Stimulated activated CD4-positive, alpha-beta T cell treated with anti-CD3 and anti-CD28 coated beads, Interleukin-1b, Interleukin-23, amount 100 ng/mL, for 48 hours (primary cell): ENCODE measurements around the gene USP6NL.

ENCODE experiments used
- DNase-seq: peaks from one replicate; pipeline ENCODE4 v3.0.0-alpha.2; 2020

The USP6NL gene

DNA sequence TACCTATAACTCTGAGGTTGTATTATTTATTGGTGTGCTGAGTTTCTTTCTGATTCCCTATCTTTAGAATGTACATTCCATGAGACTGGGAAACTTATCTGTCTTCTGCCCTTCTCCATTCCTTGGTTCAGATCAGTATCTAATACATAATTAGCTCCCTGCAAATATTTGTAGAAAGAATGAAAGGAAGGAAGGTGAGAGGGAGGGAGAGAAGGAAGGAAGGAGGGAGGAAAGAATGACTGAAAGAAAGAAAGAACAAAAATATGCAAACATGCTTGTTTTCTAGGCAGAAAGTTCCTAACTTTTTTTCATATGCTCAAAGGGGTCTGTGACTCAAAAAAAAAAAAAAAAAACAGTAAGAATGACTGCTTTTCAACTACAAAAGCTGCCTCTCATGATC, 3.9 kb upstream of the USP6NL start:
- DNase-seq, result no peak

GRCh38 chr10:11612021-11613001, 861 bp upstream of the USP6NL start:
- no peak for DNase-seq

GRCh38 chr10:11610826-11611247, 613 bp downstream of the USP6NL start:
- DNase-seq, result peak; percentile 17

DNA sequence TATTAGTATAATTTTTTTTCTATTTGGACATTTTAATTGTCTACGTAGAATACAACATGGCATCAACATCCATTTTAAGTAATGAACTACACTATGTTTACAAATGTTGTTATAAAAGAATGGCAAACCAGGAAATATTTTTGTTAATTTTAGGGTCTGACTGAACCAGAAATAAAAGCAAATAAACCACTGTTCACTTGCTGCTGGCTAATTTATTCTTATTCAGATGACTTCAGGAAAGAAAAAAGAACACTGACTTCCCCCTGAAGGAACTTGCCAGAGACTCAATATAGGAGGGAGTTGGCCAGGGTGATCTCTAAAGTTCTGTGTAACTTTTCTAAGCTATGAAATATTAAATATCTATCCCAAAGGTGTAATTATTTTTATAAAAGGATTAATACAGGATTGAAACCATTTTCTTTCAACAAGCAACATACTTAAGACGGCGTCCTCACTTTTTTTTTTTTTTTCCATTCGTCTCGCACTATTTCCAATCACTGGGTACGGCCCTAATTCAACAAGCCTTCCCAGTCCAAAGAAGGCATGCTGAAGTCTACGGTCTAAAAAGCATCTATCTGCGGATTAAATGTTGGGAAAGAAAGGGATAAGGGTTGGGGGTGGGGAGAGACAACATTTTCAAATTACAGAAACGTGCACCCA, 1.2 kb downstream of the USP6NL start:
- no peak for DNase-seq

DNA sequence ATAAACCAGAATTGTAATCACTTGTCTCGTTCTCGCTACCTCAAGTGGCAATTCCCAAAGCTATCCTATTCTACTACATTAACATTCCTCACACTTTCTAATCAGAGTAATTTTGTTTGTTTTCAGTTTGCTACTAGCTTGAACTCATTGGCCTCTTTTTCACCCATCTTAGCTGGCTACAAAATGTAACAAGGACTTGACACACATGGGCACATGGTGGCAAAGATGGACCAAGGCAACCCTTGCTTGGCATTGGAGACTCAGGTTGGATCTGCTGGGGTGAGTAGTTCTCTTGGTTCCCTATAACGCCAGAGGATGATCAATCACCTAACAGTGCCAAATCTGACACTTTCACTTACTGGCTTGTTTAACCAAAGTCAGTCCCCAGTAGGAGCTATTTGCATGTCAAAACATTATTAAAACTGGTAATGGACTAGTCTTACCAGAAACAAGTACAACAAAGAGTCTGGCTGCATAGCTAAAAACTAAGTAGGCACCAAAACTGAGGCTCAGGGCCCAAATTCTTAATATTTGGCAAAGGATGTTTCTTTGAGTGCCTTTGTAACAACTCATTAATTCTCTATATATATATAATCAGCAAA, 1.9 kb downstream of the USP6NL start:
- no peak for DNase-seq

- DNase-seq, result no peak
Measured at GRCh38 chr10:11609052-11609451, 2.4 kb downstream of the USP6NL start.

GRCh38 chr10:11608159-11609013, 3.1 kb downstream of the USP6NL start:
- DNase-seq, result no peak

DNA sequence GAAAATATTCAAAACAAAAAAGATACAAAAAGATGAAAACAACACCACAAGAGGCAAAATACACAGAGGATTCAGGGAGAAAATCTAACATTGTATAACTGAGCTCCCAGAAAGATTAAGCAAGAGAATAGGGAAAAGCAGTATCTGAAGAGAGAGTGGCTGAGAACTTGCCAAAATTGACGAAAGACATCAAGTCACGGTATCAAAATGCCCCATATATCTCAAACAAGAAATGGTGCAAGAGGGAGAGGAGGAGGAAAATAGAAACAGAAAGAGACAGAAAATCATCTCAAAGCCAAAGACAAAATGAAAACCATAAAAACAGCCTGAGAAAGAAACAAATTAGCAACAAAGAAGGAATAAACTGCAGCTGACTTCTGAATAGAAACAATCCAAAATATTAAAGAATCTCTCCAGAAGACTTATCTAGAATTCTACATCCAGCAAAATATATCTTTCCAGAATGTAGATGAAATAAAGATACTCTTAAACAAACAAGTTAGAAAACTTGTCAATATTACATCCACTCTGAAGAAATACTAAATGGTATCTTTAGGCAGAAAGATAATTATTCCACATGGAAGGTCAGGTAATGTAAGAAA, 5.5 kb downstream of the USP6NL start:
- no peak for DNase-seq

- DNase-seq, result no peak
Measured at GRCh38 chr10:11604865-11605650, 6.4 kb downstream of the USP6NL start.

GRCh38 chr10:11603741-11604140, 7.7 kb downstream of the USP6NL start:
- DNase-seq, result no peak

DNA sequence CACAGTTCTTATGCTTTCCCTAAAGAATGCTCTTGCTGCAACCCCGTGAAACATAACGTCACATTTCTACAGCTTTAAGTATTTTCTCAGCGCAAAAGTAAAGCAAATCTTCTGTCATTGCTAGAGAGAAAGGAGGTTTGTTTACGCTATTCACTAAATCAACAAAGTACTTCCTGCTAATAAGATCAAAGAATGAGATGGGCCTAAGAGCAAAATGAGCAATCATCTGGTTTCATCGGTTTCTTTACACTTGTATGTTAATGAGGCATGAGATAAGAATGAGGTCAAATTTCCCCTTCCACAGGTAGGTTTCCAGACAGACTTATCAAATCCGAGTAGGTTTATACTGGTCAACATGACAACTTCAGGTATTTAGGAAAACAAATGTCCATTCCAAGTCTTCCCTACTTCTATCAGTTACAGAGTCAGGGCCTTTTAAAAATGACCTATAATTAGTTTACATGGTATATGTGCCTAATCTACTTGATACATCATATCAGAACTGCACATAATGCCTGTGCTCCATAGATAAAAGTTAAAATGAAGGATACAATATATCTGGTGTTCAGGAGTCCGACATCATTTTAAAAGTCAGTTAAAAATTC, 8.4 kb downstream of the USP6NL start:
- no peak for DNase-seq

DNA sequence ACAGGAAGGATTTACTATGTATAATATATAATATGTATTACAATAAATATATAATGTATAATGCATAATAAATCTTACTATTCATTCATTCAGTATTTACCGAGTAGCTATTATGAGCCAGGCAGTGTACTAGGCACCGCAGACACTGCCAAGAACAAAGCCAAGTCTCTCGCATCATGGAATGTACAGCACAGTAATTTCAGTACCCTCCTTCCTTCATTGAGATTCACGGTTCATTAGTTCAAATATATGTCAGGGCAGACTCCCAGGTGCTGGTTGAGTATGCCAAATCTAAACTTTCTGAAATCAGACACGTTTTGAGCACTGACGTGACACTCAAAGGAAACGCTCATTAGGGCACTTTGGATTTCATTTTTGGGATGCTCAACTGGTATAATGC, 9.1 kb downstream of the USP6NL start:
- no peak for DNase-seq

GRCh38 chr10:11601670-11602069, 9.8 kb downstream of the USP6NL start:
- DNase-seq, result no peak

- no peak for DNase-seq
Measured at GRCh38 chr10:11600280-11600679, 11.2 kb downstream of the USP6NL start.

DNA sequence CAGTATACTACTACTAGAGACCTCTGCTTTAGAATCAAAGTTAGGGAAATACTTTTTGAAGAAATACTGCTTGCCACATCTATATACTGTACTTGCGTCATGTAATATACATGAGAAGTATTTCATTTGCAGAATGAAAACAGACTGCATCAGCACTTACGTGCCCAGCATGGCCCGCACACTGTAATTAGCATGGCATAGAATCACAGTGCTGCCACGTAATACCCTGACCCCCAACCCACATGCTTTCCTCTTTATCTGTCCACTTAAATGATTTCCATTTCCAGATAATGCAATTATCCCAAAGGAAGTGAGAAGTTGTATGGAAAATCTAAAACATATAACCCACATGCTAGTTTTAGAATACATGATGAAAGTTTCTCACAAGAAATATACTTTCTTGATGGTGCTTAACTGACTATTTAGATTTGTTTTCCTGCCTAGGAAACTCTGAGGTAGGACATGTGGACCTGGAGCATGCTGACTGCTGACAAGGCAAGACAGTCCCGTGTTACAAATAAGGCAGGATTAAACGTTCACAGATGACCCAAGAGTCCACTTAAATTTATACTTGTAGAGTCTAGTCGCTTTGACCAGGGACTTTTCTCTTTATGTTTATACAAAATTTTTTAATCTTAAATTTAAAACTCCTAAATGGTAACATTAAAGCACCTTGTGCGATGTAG, 12.6 kb downstream of the USP6NL start:
- DNase-seq, result no peak

DNA sequence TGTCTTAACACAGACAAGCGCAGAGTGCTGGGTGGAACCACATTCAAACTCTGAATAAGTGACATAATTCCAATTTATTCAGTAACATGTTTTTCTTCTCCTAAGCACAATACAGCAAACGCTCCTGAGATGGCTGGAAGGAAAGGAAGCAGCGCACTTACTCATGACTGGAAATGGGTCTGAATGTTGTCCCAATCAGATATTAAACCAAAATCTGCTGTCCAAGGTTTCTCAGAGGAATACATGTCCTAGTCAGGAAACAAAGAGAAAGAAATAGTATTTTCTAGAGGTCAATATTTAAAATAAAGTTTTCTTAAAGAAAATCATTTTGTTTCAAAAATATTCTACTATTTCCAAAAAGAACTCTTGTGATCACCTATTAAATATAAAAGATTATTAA, 14.0 kb downstream of the USP6NL start:
- no peak for DNase-seq

DNA sequence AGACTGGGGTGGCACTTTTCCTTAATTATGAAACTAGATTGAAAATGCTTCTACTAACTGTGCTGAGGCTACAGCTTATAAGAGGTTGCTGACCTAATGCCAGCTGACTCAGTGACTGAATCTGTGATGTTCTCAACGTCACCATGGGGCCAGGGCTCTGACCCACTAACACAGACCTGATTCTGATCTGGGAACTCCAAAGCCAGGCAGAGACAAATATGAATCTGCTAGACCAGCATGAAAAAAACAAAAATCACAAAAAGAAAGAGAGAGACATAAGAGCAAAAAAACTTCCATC, 16.1 kb downstream of the USP6NL start:
- no peak for DNase-seq

GRCh38 chr10:11594589-11595394, 16.7 kb downstream of the USP6NL start:
- DNase-seq, result no peak

DNA sequence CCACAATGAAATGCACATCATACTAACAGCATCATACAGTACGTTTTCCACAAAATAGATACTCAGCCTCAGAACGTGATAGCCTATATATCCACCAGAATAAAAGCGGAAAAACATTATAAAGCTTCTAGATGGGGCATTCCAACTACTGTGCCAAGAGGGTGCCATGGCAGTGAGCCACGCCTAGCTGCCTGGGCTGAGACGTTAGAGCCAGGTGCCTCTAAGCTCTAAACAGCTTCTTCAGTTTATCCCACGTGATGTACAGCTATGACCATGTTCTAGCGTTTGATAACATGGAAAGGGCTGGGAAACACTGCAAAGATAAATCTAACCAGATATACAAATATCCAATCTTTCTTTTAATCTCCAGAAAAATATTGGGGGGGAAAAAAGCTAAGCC, 17.8 kb downstream of the USP6NL start:
- no peak for DNase-seq

GRCh38 chr10:11589738-11590137, 21.7 kb downstream of the USP6NL start:
- no peak for DNase-seq
